K562 (cell line): Measurements from ENCODE around the gene GNPTAB. TPM values are rescaled to one million over a fixed set of nuclear protein-coding genes. Genes with fewer than 3 reads are reported as not detected.

Source experiments
- CREM ChIP-seq: IDR thresholded peaks from 2 replicates; pipeline ENCODE4 v1.6.1; 2014; ENCODE audit warnings: antibody characterized with exemption, low read depth
- DMBX1 ChIP-seq: fragments of 250-450 bp; sonication (Bioruptor Pico); IDR thresholded peaks from 2 replicates; pipeline ENCODE4 v1.8.0; 2022; ENCODE audit warnings: inconsistent platforms, mild to moderate bottlenecking, moderate library complexity, borderline replicate concordance
- ETV1 ChIP-seq: fragments of 450-650 bp; conservative IDR thresholded peaks from 2 replicates; pipeline ENCODE4 v1.6.1; 2016; ENCODE audit warnings: missing genetic modification characterization, control low read depth, low read depth, missing compliant biosample characterization
- HMGN3 ChIP-seq: IDR thresholded peaks from 2 replicates; pipeline ENCODE4 v1.6.1; 2011; ENCODE audit warnings: borderline replicate concordance, low read depth, mild to moderate bottlenecking, mixed read lengths, low read length; ENCODE audit not compliant: insufficient read length; ENCODE audit errors: extremely low read depth
- HNRNPLL ChIP-seq: fragments of 200-400 bp; formaldehyde crosslinking; IDR thresholded peaks from 2 replicates; pipeline ENCODE4 v1.6.1; 2017; ENCODE audit warnings: low read length, low read depth, mild to moderate bottlenecking; ENCODE audit not compliant: poor library complexity, severe bottlenecking
- JUN ChIP-seq, 2 experiments: sonication (generic) in 1 of 2; formaldehyde crosslinking in 1 of 2; IDR thresholded peaks; 2 replicates each; pipeline versions ENCODE4 v1.6.1 to v1.8.0; 2012 to 2022; ENCODE audit warnings: borderline replicate concordance in 2 of 2, mild to moderate bottlenecking in 2 of 2, improper control_type of control experiment in 1 of 2, low read depth in 1 of 2, low read length in 1 of 2, missing genetic modification reagents in 1 of 2
- KHSRP ChIP-seq: fragments of 450-650 bp; IDR thresholded peaks from 2 replicates; pipeline ENCODE4 v1.6.1; 2017
- MAZ ChIP-seq, 2 experiments: fragments of 450-650 bp in 1 of 2; sonication (generic) in 1 of 2; formaldehyde crosslinking; IDR thresholded peaks in 1 of 2; conservative IDR thresholded peaks in 1 of 2; 2 replicates each; pipeline versions ENCODE4 v1.4.0 to v1.5.0; 2020; ENCODE audit warnings: mild to moderate bottlenecking in 1 of 2, missing genetic modification reagents in 1 of 2
- MCM2 ChIP-seq: fragments of 450-650 bp; IDR thresholded peaks from 2 replicates; pipeline ENCODE4 v1.6.1; 2017; ENCODE audit warnings: low read depth, mild to moderate bottlenecking
- MTA3 ChIP-seq: fragments of 450-650 bp; formaldehyde crosslinking; IDR thresholded peaks from 2 replicates; pipeline ENCODE4 v1.6.1; 2017; ENCODE audit warnings: mild to moderate bottlenecking, borderline replicate concordance
- RBM14 ChIP-seq: fragments of 200-400 bp; formaldehyde crosslinking; IDR thresholded peaks from 2 replicates; pipeline ENCODE4 v1.6.1; 2018; ENCODE audit warnings: low read depth, mild to moderate bottlenecking, low read length, moderate library complexity, borderline replicate concordance; ENCODE audit not compliant: insufficient read depth
- RBM39 ChIP-seq: fragments of 200-400 bp; formaldehyde crosslinking; optimal IDR thresholded peaks from 2 replicates; pipeline ENCODE3; 2018; ENCODE audit warnings: low read depth, low read length
- SIN3A ChIP-seq, 2 experiments: fragments of 150-350 bp in 1 of 2; IDR thresholded peaks; 2 replicates each; pipeline ENCODE4 v1.6.1; 2011 to 2016; ENCODE audit warnings: borderline replicate concordance in 2 of 2, low read depth in 2 of 2, low read length in 2 of 2, mild to moderate bottlenecking in 2 of 2, moderate library complexity in 2 of 2; ENCODE audit not compliant: control insufficient read depth in 1 of 2
- ZNF764 ChIP-seq: fragments of 250-450 bp; sonication (Bioruptor Pico); IDR thresholded peaks from 2 replicates; pipeline ENCODE4 v1.4.0; 2020; ENCODE audit warnings: low read depth, mild to moderate bottlenecking, moderate library complexity
- polyA plus RNA-seq, 8 experiments: library from polyadenylated mRNA; depleted of rRNA in 4 of 8; stranded (reverse) in 5 of 8; unstranded in 3 of 8; fragments of >200 nt; fragmentation: Nextera tagmentation in 2 of 8; fragmentation: Illumina TruSeq in 1 of 8; extraction: Ambion mirVana in 2 of 8; extraction: Trizol in 1 of 8; gene quantifications; 2 replicates each; pipeline versions ENCODE4 v1.2.1 to v1.2.3, GENCODE V29; 2011 to 2014; ENCODE audit warnings: inconsistent platforms in 1 of 8, missing spikeins in 1 of 8
- total RNA-seq, 7 experiments: library from RNA; depleted of rRNA in 6 of 7; stranded (reverse); fragments of >200 nt in 6 of 7; fragmentation: Illumina TruSeq in 2 of 7; extraction: Trizol in 2 of 7; gene quantifications; 2 replicates each; pipeline versions ENCODE4 v1.2.1 to v1.2.3, GENCODE V29; 2011 to 2021; ENCODE audit warnings: low replicate concordance in 1 of 7
- TF ChIP-seq, protein P1 (sequence below), 3 experiments: fragments of 200-800 bp in 1 of 3; sonication (Bioruptor generic) in 1 of 3; sonication (generic) in 1 of 3; formaldehyde crosslinking in 1 of 3; IDR thresholded peaks; 2 replicates each; pipeline versions ENCODE4 v1.6.1 to v1.8.0; 2016 to 2022; ENCODE audit warnings: mild to moderate bottlenecking in 2 of 3, missing compliant biosample characterization in 2 of 3, missing genetic modification characterization in 2 of 3, missing genetic modification reagents in 1 of 3
- TF ChIP-seq, protein P2 (sequence below): fragments of 250-450 bp; sonication (Bioruptor Pico); IDR thresholded peaks from 2 replicates; pipeline ENCODE4 v1.4.0; 2020; ENCODE audit warnings: mild to moderate bottlenecking
- TF ChIP-seq, protein P3 (sequence below): fragments of 450-650 bp; IDR thresholded peaks from 2 replicates; pipeline ENCODE4 v1.6.1; 2017; ENCODE audit warnings: antibody characterized with exemption, mild to moderate bottlenecking

GNPTAB gene
- total and polyA plus RNA-seq, 9 of the 15 experiments (the other 6 are each of a cell fraction or from before 2014, with no cell fraction given) = 5.9 to 23.2 (median 19.3) TPM

DNA sequence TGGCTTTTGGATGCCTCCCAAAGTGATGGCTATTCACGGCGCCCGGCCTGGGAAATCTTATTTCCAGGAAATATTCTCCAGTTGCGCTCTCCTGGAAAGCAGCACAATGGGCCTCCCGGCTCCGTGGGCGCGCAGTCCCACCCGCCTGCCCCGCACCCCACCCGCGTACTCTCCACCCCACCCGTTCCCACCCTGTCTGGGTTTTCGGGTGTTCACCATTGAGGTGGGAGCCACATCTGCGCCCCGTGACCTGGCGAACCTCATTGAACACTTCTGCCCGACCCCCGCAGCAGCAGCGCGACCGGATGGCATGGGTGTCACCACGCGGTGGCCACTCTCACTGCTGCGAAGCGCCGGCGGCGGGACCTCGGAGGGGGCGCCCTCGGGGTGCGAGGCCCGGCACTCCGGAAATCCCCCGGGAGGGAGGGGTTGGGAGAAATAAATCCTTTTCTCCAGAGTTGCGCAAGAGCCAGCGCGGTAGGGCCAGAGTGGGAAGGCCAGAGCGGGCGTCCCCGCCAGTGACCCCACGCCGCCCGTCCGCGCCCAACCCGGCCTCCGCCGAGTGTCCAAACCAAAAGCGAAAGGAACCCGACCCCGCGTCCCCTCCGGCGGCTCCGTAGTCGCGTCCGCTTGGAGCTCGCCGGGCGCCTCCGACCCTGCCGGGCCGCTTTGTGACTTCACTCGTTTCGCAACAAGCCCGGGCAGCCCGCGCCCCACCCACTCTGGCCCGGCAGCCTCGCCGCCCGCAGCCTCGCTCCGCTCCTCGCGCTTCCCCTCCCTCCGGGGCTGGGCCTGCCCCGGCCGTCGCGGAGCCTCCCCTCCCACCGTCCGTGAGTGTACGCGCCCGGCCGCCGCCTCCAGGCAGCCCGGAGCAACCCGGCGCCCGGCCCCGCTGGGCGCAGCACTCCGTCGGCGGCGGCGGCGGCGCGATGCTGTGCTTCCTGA is 46.4 kb upstream of the GNPTAB start, which contains the start of gene DRAM1 (continued):
- TF ChIP-seq, protein P1, sequence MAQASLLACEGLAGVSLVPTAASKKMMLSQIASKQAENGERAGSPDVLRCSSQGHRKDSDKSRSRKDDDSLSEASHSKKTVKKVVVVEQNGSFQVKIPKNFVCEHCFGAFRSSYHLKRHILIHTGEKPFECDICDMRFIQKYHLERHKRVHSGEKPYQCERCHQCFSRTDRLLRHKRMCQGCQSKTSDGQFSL (CRISPR knock-in tag; IDR thresholded peaks at IDR 0.05) = peak; percentile 90
- TF ChIP-seq, protein P1 (tag; IDR thresholded peaks at IDR 0.05) = peak in 1 of 2 experiments; percentile 71; a peak in 1 of 4 replicates
- TF ChIP-seq RBM39 (no peak), JUN (IDR thresholded peaks at IDR 0.05; ENCODE audit: borderline replicate concordance, low read depth, low read length) (0 out of 2 replicates have a peak, but pooled peaks have one; percentile 41), JUN (CRISPR knock-in tag; IDR thresholded peaks at IDR 0.05; ENCODE audit: borderline replicate concordance) (peak; percentile 46; the same call in 1 of the 2 replicates), ETV1 (tag) (peak; percentile 82), MAZ (CRISPR knock-in tag; conservative IDR thresholded peaks at IDR 0.05 in 1 of 2, IDR thresholded peaks at IDR 0.05 in 1 of 2) (peak; percentile 87 to 97), SIN3A (IDR thresholded peaks at IDR 0.05; ENCODE audit: borderline replicate concordance in 2 of 2, control insufficient read depth in 1 of 2, low read depth in 2 of 2, low read length in 2 of 2) (peak in 1 of 2 experiments; percentile 46; a peak in 1 of 4 replicates), CREM (peak; percentile 41; the same call in 1 of the 2 replicates), MCM2 (no peak), MTA3 (peak; percentile 70; the same call in 1 of the 2 replicates), DMBX1 (CRISPR knock-in tag) (peak; percentile 43; the same call in 1 of the 2 replicates), HMGN3 (peak; percentile 81), HNRNPLL (peak; percentile 61), ZNF764 (CRISPR knock-in tag) (no peak), RBM14 (0 out of 2 replicates have a peak, but pooled peaks have one; percentile 55), KHSRP (no peak)
- TF ChIP-seq, protein P2, sequence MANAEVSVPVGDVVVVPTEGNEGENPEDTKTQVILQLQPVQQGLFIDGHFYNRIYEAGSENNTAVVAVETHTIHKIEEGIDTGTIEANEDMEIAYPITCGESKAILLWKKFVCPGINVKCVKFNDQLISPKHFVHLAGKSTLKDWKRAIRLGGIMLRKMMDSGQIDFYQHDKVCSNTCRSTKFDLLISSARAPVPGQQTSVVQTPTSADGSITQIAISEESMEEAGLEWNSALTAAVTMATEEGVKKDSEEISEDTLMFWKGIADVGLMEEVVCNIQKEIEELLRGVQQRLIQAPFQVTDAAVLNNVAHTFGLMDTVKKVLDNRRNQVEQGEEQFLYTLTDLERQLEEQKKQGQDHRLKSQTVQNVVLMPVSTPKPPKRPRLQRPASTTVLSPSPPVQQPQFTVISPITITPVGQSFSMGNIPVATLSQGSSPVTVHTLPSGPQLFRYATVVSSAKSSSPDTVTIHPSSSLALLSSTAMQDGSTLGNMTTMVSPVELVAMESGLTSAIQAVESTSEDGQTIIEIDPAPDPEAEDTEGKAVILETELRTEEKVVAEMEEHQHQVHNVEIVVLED (CRISPR knock-in tag) = peak; percentile 38; the same call in 1 of the 2 replicates
- TF ChIP-seq, protein P3, sequence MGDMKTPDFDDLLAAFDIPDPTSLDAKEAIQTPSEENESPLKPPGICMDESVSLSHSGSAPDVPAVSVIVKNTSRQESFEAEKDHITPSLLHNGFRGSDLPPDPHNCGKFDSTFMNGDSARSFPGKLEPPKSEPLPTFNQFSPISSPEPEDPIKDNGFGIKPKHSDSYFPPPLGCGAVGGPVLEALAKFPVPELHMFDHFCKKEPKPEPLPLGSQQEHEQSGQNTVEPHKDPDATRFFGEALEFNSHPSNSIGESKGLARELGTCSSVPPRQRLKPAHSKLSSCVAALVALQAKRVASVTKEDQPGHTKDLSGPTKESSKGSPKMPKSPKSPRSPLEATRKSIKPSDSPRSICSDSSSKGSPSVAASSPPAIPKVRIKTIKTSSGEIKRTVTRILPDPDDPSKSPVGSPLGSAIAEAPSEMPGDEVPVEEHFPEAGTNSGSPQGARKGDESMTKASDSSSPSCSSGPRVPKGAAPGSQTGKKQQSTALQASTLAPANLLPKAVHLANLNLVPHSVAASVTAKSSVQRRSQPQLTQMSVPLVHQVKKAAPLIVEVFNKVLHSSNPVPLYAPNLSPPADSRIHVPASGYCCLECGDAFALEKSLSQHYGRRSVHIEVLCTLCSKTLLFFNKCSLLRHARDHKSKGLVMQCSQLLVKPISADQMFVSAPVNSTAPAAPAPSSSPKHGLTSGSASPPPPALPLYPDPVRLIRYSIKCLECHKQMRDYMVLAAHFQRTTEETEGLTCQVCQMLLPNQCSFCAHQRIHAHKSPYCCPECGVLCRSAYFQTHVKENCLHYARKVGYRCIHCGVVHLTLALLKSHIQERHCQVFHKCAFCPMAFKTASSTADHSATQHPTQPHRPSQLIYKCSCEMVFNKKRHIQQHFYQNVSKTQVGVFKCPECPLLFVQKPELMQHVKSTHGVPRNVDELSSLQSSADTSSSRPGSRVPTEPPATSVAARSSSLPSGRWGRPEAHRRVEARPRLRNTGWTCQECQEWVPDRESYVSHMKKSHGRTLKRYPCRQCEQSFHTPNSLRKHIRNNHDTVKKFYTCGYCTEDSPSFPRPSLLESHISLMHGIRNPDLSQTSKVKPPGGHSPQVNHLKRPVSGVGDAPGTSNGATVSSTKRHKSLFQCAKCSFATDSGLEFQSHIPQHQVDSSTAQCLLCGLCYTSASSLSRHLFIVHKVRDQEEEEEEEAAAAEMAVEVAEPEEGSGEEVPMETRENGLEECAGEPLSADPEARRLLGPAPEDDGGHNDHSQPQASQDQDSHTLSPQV = peak; percentile 79
